GM18507 (cell line): Measurements from ENCODE around the gene PRPF6.

Experiments used
- DNase-seq: peaks from one replicate; pipeline ENCODE4 v3.0.0; 2011; ENCODE audit warnings: low read depth; ENCODE audit not compliant: insufficient read length; ENCODE audit errors: extremely low spot score
- FAIRE-seq: peaks from 2 replicates; lab custom pipeline; 2011; peaks lifted over from hg19 to GRCh38; lab: Jason Lieb, UNC

PRPF6 gene

GRCh38 chr20:64053841-64054661 lies 73.1 kb downstream of the PRPF6 start:
- DNase-seq = no peak
- no peak for FAIRE-seq

DNA sequence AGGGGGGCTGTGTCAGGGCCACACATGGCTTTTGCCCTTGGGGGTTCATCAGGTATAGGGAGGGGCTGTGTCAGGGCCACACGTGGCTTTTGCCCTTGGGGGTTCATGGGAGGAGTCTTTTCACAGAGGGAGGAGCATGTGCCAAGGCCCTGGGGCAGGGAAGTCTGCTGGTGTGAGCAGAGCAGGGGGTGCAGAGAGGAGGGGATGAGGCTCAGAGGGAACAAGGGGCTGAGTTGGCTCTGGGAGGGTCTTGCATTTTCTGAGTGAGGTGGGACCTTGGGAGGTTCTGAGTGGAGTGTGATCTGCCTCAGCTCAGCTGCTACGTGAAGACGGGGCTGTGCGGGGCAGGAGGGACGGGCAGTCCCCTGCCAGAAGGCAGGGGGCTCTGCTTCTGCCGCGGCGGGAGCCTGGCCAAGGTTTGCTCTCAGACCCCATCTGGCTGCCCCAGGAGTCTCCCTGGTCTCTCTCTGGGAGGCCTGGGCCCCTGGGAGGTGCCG lies 74.5 kb downstream of the PRPF6 start:
- FAIRE-seq (no peak), DNase-seq (no peak)

DNA sequence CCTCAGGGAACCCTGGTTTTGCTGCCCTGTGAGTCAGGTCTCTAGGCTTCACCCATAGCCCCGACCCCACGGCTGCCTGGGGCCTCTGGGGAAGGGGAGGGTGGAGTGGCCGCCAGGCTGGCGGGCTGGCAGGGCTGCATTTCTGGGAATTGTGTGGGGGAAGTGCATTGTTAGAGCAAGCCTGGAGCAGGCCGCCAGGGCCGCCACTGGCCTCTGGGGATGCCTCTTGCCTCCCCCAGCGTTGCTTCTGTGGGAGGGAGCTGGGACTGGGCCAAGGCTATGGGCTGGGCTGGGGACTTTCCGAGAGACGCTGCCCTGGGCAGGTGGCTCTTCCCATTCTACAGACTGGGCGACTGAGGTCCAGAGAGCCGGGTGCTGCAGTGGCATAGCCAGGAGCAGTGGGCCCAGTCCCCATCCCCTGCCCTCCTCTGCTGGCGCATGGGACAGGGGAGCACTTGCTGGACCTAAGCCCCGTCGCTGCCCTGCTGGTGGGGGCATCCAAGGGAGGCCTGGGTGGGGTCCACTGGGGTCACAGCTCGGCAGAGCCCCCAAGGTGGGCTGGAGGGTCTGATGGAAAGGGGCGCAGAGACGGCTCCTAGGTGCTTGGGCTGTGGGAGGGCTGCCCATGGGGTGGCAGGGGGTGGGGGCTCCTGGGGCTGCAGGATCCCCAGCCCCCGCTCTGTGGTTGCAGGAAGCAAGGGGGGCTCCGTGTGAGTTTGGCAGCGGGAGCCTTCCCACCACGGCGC lies 75.1 kb downstream of the PRPF6 start:
- FAIRE-seq (no peak), DNase-seq (no peak)

DNA sequence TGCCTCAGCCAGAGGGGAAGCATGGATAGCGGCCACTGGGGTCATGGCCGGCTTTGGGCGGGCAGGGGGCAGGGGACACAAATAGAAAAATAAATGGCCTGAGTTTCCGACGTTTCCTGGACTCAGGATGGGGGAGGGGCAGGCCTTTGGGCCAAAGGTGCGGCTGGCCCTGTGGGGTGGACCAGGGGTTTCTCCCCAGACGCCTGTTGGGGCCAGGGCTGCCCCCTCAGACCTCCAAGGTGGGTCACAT lies 75.6 kb downstream of the PRPF6 start:
- no peak for FAIRE-seq
- DNase-seq = no peak

DNA sequence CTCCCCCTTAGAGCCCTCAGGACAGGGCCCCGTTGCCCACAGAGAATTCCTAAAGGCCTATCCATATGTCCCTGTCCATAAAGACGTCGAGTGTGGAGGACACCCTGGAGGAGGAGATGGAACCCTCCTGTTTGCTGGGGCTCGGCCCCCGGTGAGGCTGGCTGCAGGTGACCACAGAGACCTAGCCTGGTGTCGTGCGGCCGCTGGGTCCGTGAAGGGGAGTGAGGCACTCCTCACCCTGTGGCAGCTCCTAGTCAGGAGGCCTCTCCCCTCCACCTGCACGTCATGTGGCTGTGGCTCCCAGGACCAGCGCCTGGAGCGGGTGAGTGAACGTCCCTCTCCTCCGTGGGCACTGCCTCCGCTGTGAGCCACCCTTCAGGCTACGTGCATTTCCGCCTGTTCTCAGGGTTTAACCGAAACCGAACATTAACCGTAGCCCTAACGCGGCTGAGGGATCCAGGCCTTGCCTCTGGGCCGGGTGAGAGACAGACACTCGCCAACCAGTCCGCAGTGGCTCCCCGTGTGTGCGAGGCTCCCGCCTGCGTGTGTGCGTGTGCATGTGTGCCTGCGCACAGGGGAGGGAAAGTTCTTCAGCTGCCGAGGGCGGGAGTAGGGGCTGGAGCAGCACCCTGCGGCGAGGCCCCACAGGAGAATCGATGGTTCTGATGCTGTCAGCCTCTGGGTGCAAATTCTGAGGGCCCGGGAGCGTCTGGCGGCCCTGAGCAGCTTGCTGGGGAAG lies 76.1 kb downstream of the PRPF6 start:
- DNase-seq = no peak
- FAIRE-seq = no peak

GRCh38 chr20:64057628-64058498 lies 76.9 kb downstream of the PRPF6 start:
- peak; percentile 76 for DNase-seq

GRCh38 chr20:64058536-64058935 lies 77.6 kb downstream of the PRPF6 start:
- no peak for DNase-seq
- no peak for FAIRE-seq

More at GRCh38 chr20:64057628-64058498, 76.9 kb downstream of the PRPF6 start:
- FAIRE-seq = peak; percentile 59

DNA sequence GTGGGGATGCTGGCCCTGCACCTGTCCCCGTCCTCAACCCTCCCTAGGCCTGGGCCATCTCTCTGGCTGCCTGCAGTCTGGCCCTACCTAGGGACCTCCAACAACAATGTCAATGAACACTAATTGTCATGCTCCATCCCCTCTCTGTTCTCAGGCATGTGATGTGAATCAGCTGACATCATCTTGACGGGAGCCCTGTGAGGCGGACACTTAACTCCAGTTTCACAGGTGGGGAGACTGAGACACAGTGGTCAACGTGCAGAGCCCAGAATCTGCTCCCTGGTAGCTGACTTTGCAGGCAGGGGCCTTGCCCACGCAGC lies 81.3 kb downstream of the PRPF6 start:
- FAIRE-seq = no peak

DNA sequence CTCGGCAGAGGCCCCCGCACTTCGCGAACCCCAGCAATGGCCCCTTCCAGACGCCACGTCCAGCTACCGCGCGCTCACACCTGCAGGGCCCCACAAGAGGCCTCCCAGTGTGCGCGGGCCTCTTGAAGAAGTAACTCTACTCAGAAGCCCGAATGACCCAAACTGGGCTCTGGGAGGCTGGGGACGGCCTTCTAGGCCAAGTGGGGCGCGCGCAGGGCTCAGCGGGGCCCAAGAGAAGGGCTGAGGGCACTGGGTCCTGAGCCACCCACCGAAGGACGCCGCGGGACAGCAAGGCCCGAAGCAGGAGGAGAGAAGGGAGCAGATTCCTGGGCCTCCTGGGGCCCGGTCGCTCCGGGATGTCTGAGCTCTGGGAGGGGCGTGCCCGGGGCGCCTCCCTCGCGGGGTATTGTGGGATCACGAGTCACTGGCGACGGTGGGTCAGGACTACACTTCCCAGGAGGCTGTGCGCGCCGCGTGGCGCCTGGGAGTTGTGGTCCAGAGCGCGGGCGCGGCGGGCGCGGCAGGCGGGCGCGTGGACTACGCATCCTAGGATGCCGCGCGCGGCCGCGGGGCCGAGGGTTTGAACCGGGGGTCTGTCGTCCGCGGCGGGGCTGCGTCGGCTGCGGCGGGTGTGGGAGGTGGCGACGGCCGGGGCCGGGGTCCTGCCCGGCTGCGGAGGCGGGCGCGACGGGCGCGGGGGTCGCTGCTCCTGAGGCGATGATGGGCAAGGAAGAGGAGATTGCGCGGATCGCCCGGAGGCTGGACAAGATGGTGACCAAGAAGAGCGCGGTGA lies 81.9 kb downstream of the PRPF6 start, which contains the start of gene TCEA2:
TCEA2 (plus strand) TSS at position 603 of the 793 bp plus-strand sequence; CDS start at position 718, 115 bp downstream.
- DNase-seq (peak; percentile 97), FAIRE-seq (peak; percentile 87)

More for the DNA sequence above, 81.3 kb downstream of the PRPF6 start:
- no peak for DNase-seq

GRCh38 chr20:64063389-64064144 lies 82.6 kb downstream of the PRPF6 start:
- DNase-seq = no peak
- no peak for FAIRE-seq

- no peak for FAIRE-seq
- no peak for DNase-seq
Observed at GRCh38 chr20:64064145-64064698, 83.3 kb downstream of the PRPF6 start.

GRCh38 chr20:64065062-64065973 lies 84.4 kb downstream of the PRPF6 start:
- FAIRE-seq (no peak), DNase-seq (no peak)

- FAIRE-seq = peak; percentile 94
- DNase-seq = peak; percentile 71
Observed at GRCh38 chr20:64065974-64066343, 85.0 kb downstream of the PRPF6 start.

GRCh38 chr20:64067005-64067632 lies 86.2 kb downstream of the PRPF6 start:
- FAIRE-seq (no peak), DNase-seq (no peak)

DNA sequence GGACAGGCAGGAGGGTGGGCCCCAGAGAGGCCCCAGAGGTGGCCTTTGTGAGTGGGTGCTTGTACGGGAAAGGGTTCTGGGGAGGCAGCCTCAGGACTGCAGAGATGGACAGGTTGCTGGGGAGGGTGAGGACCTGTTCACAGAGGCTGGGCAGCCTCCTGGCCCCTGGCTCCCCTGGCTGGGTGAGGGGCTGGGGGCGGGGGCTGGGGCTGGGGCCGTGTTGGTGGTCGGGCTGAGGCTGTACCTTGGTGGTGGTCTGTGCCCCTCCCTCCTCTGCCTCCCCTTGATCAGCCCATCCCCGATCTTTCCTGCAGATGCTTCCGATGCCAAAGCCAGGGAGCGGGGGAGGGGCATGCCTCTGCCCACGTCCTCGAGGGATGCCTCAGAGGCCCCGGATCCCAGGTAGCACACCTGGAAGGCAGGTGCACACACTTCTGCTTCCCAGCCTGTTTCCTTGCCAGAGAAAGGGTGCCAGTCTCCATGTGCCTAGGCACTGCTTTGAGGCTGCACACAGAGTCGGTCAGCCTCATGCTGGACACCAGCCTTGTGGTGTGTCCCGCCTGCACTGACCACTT lies 86.9 kb downstream of the PRPF6 start:
- DNase-seq (no peak), FAIRE-seq (no peak)
